BLaER1 (cell line): Measurements from ENCODE around the gene SULT2A1.

Experiments used
- H3K27ac ChIP-seq: shearing (Covaris generic); formaldehyde crosslinking; 2 replicates; pipeline ENCODE4 v1.8.1; 2022
- H3K27me3 ChIP-seq: shearing (Covaris generic); formaldehyde crosslinking; 2 replicates; pipeline ENCODE4 v1.8.1; 2022
- H3K36me3 ChIP-seq: shearing (Covaris generic); formaldehyde crosslinking; 2 replicates; pipeline ENCODE4 v1.8.1; 2022
- H3K4me1 ChIP-seq: shearing (Covaris generic); formaldehyde crosslinking; 2 replicates; pipeline ENCODE4 v1.8.1; 2022
- H3K4me2 ChIP-seq: shearing (Covaris generic); formaldehyde crosslinking; 2 replicates; pipeline ENCODE4 v1.8.1; 2022
- H3K4me3 ChIP-seq: shearing (Covaris generic); formaldehyde crosslinking; 2 replicates; pipeline ENCODE4 v1.8.1; 2022
- H3K9ac ChIP-seq: shearing (Covaris generic); formaldehyde crosslinking; 2 replicates; pipeline ENCODE4 v1.8.1; 2022
- H3K9me3 ChIP-seq: shearing (Covaris generic); formaldehyde crosslinking; 2 replicates; pipeline ENCODE4 v1.8.1; 2022
- H4K20me1 ChIP-seq: shearing (Covaris generic); formaldehyde crosslinking; 2 replicates; pipeline ENCODE4 v1.8.1; 2022
- Cebpa-rat ChIP-seq: shearing (Covaris generic); IDR thresholded peaks from 2 replicates; pipeline ENCODE4 v1.8.1; 2022

The SULT2A1 gene

GRCh38 chr19:47839913-47840312 is 46.2 kb downstream of the SULT2A1 start:
- H3K4me2 ChIP-seq = no peak overlapping the region

DNA sequence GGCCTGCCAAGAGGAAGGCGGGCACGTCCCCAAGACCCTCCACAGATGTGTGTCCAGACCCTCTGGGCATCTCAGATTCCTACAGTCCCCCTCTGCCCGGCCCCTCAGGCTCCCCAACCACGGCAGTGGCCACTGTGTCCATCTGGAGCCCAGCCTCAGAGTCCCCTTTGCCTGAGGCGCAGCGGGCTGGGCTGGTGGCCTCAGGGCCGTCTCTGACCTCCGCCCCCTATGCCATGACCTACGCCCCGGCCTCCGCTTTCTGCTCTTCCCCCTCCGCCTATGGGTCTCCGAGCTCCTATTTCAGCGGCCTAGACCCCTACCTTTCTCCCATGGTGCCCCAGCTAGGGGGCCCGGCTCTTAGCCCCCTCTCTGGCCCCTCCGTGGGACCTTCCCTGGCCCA is 46.7 kb downstream of the SULT2A1 start:
- Histone ChIP-seq H3K27me3 (no peaks in the 10 kb centered on the region), H3K9ac (no peak overlapping the region), H3K4me2 (no peak overlapping the region), H4K20me1 (no peaks in the 10 kb centered on the region), H3K4me1 (0 out of 2 replicates have a peak, but pooled peaks cover 6% of the 10 kb centered on the region), H3K9me3 (no peaks in the 10 kb centered on the region), H3K4me3 (no peak overlapping the region), H3K36me3 (no peaks in the 10 kb centered on the region), H3K27ac (no peak overlapping the region)
- no peak for TF ChIP-seq Cebpa-rat

More at GRCh38 chr19:47839913-47840312, 46.2 kb downstream of the SULT2A1 start:
- Histone ChIP-seq H3K9me3 (no peaks in the 10 kb centered on the region), H3K9ac (no peak overlapping the region), H3K4me3 (no peak overlapping the region), H3K4me1 (0 out of 2 replicates have a peak, but pooled peaks cover 6% of the 10 kb centered on the region), H3K27ac (no peak overlapping the region), H3K27me3 (no peaks in the 10 kb centered on the region), H4K20me1 (no peaks in the 10 kb centered on the region), H3K36me3 (no peaks in the 10 kb centered on the region)
- TF ChIP-seq Cebpa-rat = no peak

DNA sequence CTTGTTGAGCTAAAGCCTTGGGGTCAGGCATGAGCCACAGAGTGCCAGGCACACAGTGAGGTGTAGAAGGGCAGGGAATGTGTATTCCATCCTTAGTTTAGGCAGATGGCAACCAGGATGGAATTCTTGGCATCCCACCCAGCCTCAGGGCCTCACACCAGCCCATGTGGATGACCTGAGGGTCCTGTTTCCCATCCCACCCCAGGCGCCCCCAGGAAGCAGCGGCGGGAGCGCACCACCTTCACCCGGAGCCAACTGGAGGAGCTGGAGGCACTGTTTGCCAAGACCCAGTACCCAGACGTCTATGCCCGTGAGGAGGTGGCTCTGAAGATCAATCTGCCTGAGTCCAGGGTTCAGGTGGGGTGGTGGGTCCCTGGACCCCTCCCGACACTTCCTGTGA is 50.1 kb downstream of the SULT2A1 start:
- H4K20me1 ChIP-seq = no peaks in the 10 kb centered on the region
- H3K9ac ChIP-seq = no peak overlapping the region
- no peak overlapping the region for H3K27ac ChIP-seq
- no peak for TF ChIP-seq Cebpa-rat
- H3K27me3 ChIP-seq = no peaks in the 10 kb centered on the region
- no peaks in the 10 kb centered on the region for H3K4me1 ChIP-seq
- no peaks in the 10 kb centered on the region for H3K36me3 ChIP-seq
- no peak overlapping the region for H3K4me2 ChIP-seq
- H3K9me3 ChIP-seq = no peaks in the 10 kb centered on the region
- H3K4me3 ChIP-seq = no peak overlapping the region

DNA sequence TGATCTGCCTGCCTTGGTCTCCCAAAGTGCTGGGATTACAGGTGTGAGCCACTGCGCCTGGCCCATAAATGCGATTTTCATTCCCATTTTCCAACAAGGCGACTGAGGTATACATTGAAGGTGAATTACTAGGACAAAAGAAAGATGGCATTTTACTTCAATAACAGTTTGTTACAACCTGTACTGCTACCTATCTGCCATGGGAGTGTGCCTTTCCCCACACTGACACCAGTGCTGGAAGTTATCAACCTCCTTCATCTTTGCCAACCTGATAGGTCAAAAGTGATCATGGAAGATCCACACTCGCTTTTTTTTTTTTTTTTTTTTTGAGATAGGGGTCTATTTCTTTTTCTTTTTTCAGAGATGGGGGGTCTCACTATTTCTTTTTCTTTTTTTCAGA is 53.4 kb downstream of the SULT2A1 start:
- H3K9ac ChIP-seq = no peak overlapping the region
- H3K4me2 ChIP-seq = no peak overlapping the region
- H3K9me3 ChIP-seq = no peaks in the 10 kb centered on the region
- H3K4me3 ChIP-seq = no peak overlapping the region
- no peaks in the 10 kb centered on the region for H3K27me3 ChIP-seq
- TF ChIP-seq Cebpa-rat = no peak
- H3K27ac ChIP-seq = no peak overlapping the region
- H4K20me1 ChIP-seq = no peaks in the 10 kb centered on the region
- H3K36me3 ChIP-seq = no peaks in the 10 kb centered on the region
- no peaks in the 10 kb centered on the region for H3K4me1 ChIP-seq

GRCh38 chr19:47826800-47827199 is 59.3 kb downstream of the SULT2A1 start:
- Histone ChIP-seq H3K4me1 (no peaks in the 10 kb centered on the region), H3K27me3 (no peaks in the 10 kb centered on the region)

DNA sequence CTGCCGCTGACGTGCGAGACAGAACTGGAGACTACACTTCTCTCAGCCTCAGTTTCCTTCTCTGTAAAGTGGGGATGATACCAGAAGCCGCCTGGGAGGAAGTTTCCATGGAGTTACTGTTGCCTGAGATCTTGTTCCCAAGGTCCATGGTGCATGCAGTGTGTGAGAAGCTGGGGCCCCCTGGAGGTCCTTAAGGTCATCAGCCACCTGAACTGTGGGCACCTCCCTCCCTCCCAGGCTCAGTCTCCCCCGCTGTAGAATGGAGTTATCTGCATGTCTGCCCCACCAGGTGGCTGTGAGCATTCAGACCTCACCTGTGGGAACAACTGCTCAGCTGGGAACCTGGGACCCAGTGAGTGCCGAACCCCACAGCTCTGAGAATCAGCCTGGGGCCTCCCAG is 61.7 kb downstream of the SULT2A1 start:
- Histone ChIP-seq H3K36me3 (no peaks in the 10 kb centered on the region), H3K4me2 (no peak overlapping the region), H3K27me3 (peaks cover 19% of the 10 kb centered on the region), H3K9ac (no peak overlapping the region), H3K27ac (no peak overlapping the region), H3K4me1 (no peaks in the 10 kb centered on the region), H3K4me3 (no peak overlapping the region), H4K20me1 (no peaks in the 10 kb centered on the region), H3K9me3 (no peaks in the 10 kb centered on the region)
- no peak for TF ChIP-seq Cebpa-rat

More at GRCh38 chr19:47826800-47827199, 59.3 kb downstream of the SULT2A1 start:
- no peak overlapping the region for H3K4me2 ChIP-seq
- no peaks in the 10 kb centered on the region for H4K20me1 ChIP-seq
- no peak overlapping the region for H3K27ac ChIP-seq
- no peak overlapping the region for H3K9ac ChIP-seq
- H3K9me3 ChIP-seq = no peaks in the 10 kb centered on the region
- no peak for TF ChIP-seq Cebpa-rat
- H3K4me3 ChIP-seq = no peak overlapping the region
- no peaks in the 10 kb centered on the region for H3K36me3 ChIP-seq

DNA sequence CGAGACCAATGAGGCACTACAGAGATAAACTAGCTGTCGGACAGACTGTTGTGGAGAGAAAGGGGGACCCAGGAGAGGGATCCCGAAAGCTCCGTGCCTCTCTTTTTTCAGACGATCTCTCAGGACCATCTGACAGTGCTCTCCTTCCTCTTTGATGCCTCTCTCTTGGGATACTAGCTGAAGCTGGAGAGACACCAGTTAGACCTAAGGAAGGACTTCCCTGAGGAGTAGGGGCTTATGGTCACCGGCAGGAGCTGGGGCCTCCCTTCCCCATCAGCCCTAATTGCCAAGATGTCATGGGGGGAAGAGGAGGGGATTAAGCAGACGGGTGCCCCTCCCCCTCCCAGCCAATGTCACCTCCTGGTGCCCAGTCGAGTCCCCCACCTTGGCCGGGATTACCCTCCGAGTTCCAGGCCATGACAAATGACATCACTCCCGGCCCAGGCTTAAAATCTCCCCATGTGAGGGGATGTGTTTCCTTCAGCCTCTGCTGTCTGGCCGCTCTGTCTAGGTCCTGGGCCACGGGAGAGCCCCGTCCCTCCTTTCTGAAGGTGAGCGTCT is 64.6 kb downstream of the SULT2A1 start, which contains the start of gene CRX:
Gene CRX, plus strand, starts transcription at position 478 of the 561 bp plus-strand sequence. CDS start 12,507 bp downstream, outside the sequence.
- H4K20me1 ChIP-seq = no peaks in the 10 kb centered on the region
- no peaks in the 10 kb centered on the region for H3K36me3 ChIP-seq
- TF ChIP-seq Cebpa-rat = no peak
- H3K9ac ChIP-seq = no peak within 1 kb of the TSS
- H3K9me3 ChIP-seq = no peaks in the 10 kb centered on the region
- H3K4me1 ChIP-seq = no peaks in the 10 kb centered on the region
- H3K27me3 ChIP-seq = peaks cover 24% of the 10 kb centered on the region
- no peak within 1 kb of the TSS for H3K4me3 ChIP-seq
- H3K27ac ChIP-seq = no peak within 1 kb of the TSS
- no peak within 1 kb of the TSS for H3K4me2 ChIP-seq
